Astrocyte (in vitro differentiated cells and primary cell): Measurements from ENCODE around the gene CFDP1. TPM values are rescaled to one million over a fixed set of nuclear protein-coding genes. Genes with fewer than 3 reads are reported as not detected.

Experiments
- DNase-seq: peaks from one replicate; pipeline ENCODE4 v3.0.0-alpha.2; 2010; ENCODE audit warnings: low read depth
- FAIRE-seq: peaks from 2 replicates; lab custom pipeline; 2011; peaks lifted over from hg19 to GRCh38; lab: Jason Lieb, UNC
- H2AFZ ChIP-seq: 2 replicates; pipeline ENCODE4 v1.6.0; 2012; ENCODE audit warnings: low read depth, low read length, inconsistent platforms
- H3K27ac ChIP-seq: 2 replicates; pipeline ENCODE4 v1.5.1; 2011; ENCODE audit warnings: low read depth, low read length, inconsistent platforms
- H3K27me3 ChIP-seq: 2 replicates; pipeline ENCODE4 v1.6.0; 2011; ENCODE audit warnings: low read length, inconsistent platforms; ENCODE audit not compliant: insufficient read depth
- H3K36me3 ChIP-seq: 2 replicates; pipeline ENCODE4 v1.5.1; 2011; ENCODE audit warnings: low read length, inconsistent platforms; ENCODE audit not compliant: insufficient read depth
- H3K4me1 ChIP-seq: 2 replicates; pipeline ENCODE4 v1.5.1; 2011; ENCODE audit warnings: low read length, inconsistent platforms; ENCODE audit not compliant: insufficient read depth
- H3K4me2 ChIP-seq: 2 replicates; pipeline ENCODE4 v1.6.0; 2012; ENCODE audit warnings: low read length, inconsistent platforms
- H3K4me3 ChIP-seq: 2 replicates; pipeline ENCODE4 v1.5.1; 2011; ENCODE audit warnings: low read depth, mild to moderate bottlenecking, low read length, inconsistent platforms; ENCODE audit not compliant: insufficient read depth
- H3K79me2 ChIP-seq: 2 replicates; pipeline ENCODE4 v1.6.0; 2012; ENCODE audit warnings: mild to moderate bottlenecking, low read length, inconsistent platforms; ENCODE audit not compliant: insufficient read depth
- H3K9ac ChIP-seq: 2 replicates; pipeline ENCODE4 v1.6.0; 2012; ENCODE audit warnings: mild to moderate bottlenecking, low read length, inconsistent platforms
- H3K9me3 ChIP-seq: 2 replicates; pipeline ENCODE4 v1.5.1; 2012; ENCODE audit warnings: low read depth, mild to moderate bottlenecking, low read length, inconsistent platforms; ENCODE audit not compliant: insufficient read depth
- H4K20me1 ChIP-seq: 2 replicates; pipeline ENCODE4 v1.6.0; 2012; ENCODE audit warnings: low read length, inconsistent platforms; ENCODE audit not compliant: insufficient read depth
- H3K27ac Mint-ChIP-seq: one replicate; pipeline ENCODE4 v1.8.0; 2021; ENCODE audit warnings: mild to moderate bottlenecking, mixed read lengths; ENCODE audit not compliant: unreplicated experiment
- H3K27me3 Mint-ChIP-seq: one replicate; pipeline ENCODE4 v1.8.0; 2021; ENCODE audit warnings: low read depth, mixed read lengths; ENCODE audit not compliant: unreplicated experiment
- H3K36me3 Mint-ChIP-seq: one replicate; pipeline ENCODE4 v1.8.0; 2021; ENCODE audit warnings: low read depth, mixed read lengths; ENCODE audit not compliant: unreplicated experiment
- H3K4me1 Mint-ChIP-seq: one replicate; pipeline ENCODE4 v1.8.0; 2021; ENCODE audit warnings: low read depth, mixed read lengths; ENCODE audit not compliant: unreplicated experiment
- H3K4me3 Mint-ChIP-seq: one replicate; pipeline ENCODE4 v1.8.0; 2021; ENCODE audit warnings: mild to moderate bottlenecking, moderate library complexity, mixed read lengths; ENCODE audit not compliant: unreplicated experiment
- H3K9me3 Mint-ChIP-seq: one replicate; pipeline ENCODE4 v1.8.0; 2021; ENCODE audit warnings: mild to moderate bottlenecking, mixed read lengths; ENCODE audit not compliant: unreplicated experiment
- CTCF ChIP-seq: IDR thresholded peaks from 2 replicates; pipeline ENCODE4 v1.5.1; 2011; ENCODE audit warnings: low read depth, mild to moderate bottlenecking, inconsistent platforms, low read length, moderate library complexity; ENCODE audit not compliant: insufficient read depth
- EZH2 ChIP-seq: IDR thresholded peaks from 2 replicates; pipeline ENCODE4 v1.6.1; 2012; ENCODE audit warnings: mild to moderate bottlenecking, low read length, inconsistent platforms; ENCODE audit not compliant: insufficient read depth
- total RNA-seq: library from RNA; stranded (reverse); gene quantifications from 2 replicates; pipeline ENCODE4 v1.2.1, GENCODE V29; 2021

CFDP1 gene
- total RNA-seq, 1 donor from 2014 or later = 36.9 TPM

GRCh38 chr16:75351183-75351582, 82.1 kb downstream of the CFDP1 start:
- Mint-ChIP-seq H3K36me3 (peaks cover 5% of the 10 kb centered on the region), H3K27me3 (no peaks in the 10 kb centered on the region), H3K4me1 (peaks cover 21% of the 10 kb centered on the region), H3K27ac (peak overlapping the region; percentile 75), H3K9me3 (no peaks in the 10 kb centered on the region), H3K4me3 (no peak overlapping the region)
- Histone ChIP-seq H3K27me3 (no peaks in the 10 kb centered on the region), H4K20me1 (no peaks in the 10 kb centered on the region), H3K4me2 (peak overlapping the region; percentile 42), H3K36me3 (no peaks in the 10 kb centered on the region), H2AFZ (no peak overlapping the region), H3K9me3 (no peaks in the 10 kb centered on the region), H3K27ac (peak overlapping the region; percentile 77), H3K4me3 (no peak overlapping the region), H3K9ac (peak overlapping the region; percentile 12), H3K79me2 (no peaks in the 10 kb centered on the region), H3K4me1 (peaks cover 7% of the 10 kb centered on the region)
- DNase-seq (peak; percentile 79), FAIRE-seq (no peak)
- TF ChIP-seq EZH2 = no peak
- no peak for TF ChIP-seq CTCF

- TF ChIP-seq EZH2 (no peak), CTCF (no peak)
- H3K4me1 Mint-ChIP-seq = peaks cover 38% of the 10 kb centered on the region
- Histone ChIP-seq H3K9ac (no peak overlapping the region), H3K27me3 (no peaks in the 10 kb centered on the region), H3K4me2 (no peak overlapping the region), H3K4me3 (no peak overlapping the region), H4K20me1 (no peaks in the 10 kb centered on the region), H3K4me1 (peaks cover 33% of the 10 kb centered on the region), H2AFZ (no peak overlapping the region), H3K79me2 (no peaks in the 10 kb centered on the region), H3K36me3 (no peaks in the 10 kb centered on the region), H3K9me3 (no peaks in the 10 kb centered on the region), H3K27ac (no peak overlapping the region)
- FAIRE-seq (no peak), DNase-seq (no peak)
- no peaks in the 10 kb centered on the region for H3K9me3 Mint-ChIP-seq
- H3K27ac Mint-ChIP-seq = no peak overlapping the region
- peaks cover 5% of the 10 kb centered on the region for H3K36me3 Mint-ChIP-seq
- H3K4me3 Mint-ChIP-seq = peak overlapping the region; percentile 14
- H3K27me3 Mint-ChIP-seq = no peaks in the 10 kb centered on the region
Observed at GRCh38 chr16:75345711-75346110, 87.6 kb downstream of the CFDP1 start.

- DNase-seq (no peak), FAIRE-seq (no peak)
- TF ChIP-seq EZH2 (no peak), CTCF (no peak)
- no peak overlapping the region for H3K4me3 Mint-ChIP-seq
- H3K4me2 ChIP-seq = no peak overlapping the region
- peaks cover 5% of the 10 kb centered on the region for H3K36me3 Mint-ChIP-seq
- no peaks in the 10 kb centered on the region for H3K9me3 ChIP-seq
- H3K27ac ChIP-seq = no peak overlapping the region
- H3K27ac Mint-ChIP-seq = no peak overlapping the region
- peaks cover 55% of the 10 kb centered on the region for H3K4me1 Mint-ChIP-seq
- H3K4me1 ChIP-seq = peaks cover 31% of the 10 kb centered on the region
- H3K79me2 ChIP-seq = no peaks in the 10 kb centered on the region
- H3K9ac ChIP-seq = no peak overlapping the region
- no peaks in the 10 kb centered on the region for H3K27me3 ChIP-seq
- no peaks in the 10 kb centered on the region for H3K9me3 Mint-ChIP-seq
- H3K4me3 ChIP-seq = no peak overlapping the region
- H3K36me3 ChIP-seq = no peaks in the 10 kb centered on the region
- H4K20me1 ChIP-seq = no peaks in the 10 kb centered on the region
- H3K27me3 Mint-ChIP-seq = no peaks in the 10 kb centered on the region
- no peak overlapping the region for H2AFZ ChIP-seq
Observed at GRCh38 chr16:75343941-75344340, 89.4 kb downstream of the CFDP1 start.
